Coronary artery (tissue), 2 donors: ENCODE data around the gene MAPKAPK2.

Experiments
- DNase-seq: peaks from one replicate; pipeline ENCODE4 v3.0.0-alpha.2; 2017; ENCODE audit warnings: low spot score
- H3K27ac ChIP-seq, 2 donors: fragments of 200-600 bp; sonication (generic); one replicate each; pipeline ENCODE4 v1.5.1; 2016 to 2019
- H3K4me3 ChIP-seq: fragments of 200-600 bp; sonication (generic); 2 replicates; pipeline ENCODE4 v1.5.1; 2016; ENCODE audit warnings: mild to moderate bottlenecking, moderate library complexity
- CTCF ChIP-seq: fragments of 200-600 bp; sonication (generic); IDR thresholded peaks from one replicate; pipeline ENCODE4 v1.5.1; 2019; ENCODE audit warnings: antibody characterized with exemption

The MAPKAPK2 gene

DNA sequence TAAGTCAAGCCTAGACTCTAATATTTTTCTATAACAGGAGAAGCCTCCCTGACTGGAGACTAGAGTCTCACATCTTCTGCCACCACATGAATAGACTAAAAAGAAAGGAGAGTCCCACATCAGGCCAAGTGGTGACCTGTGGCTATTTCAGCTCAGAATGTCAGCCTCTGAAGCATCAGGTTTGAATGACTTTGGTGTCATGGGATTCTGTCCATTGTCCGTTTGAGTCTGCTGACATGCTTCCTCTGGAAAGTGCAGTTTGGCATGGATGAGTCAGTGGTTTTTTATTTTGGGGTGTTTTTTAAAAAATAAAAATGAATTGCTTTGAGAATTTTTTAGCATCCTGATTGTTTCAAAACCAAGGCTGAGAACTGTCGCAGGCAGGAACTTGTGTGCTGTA, 29.9 kb upstream of the MAPKAPK2 start:
- H3K4me3 ChIP-seq = no peak overlapping the region
- H3K27ac ChIP-seq = peak overlapping the region; percentile 27 to 40
- DNase-seq = no peak
- TF ChIP-seq CTCF = no peak

- no peak overlapping the region for H3K4me3 ChIP-seq
- DNase-seq = no peak
- TF ChIP-seq CTCF = no peak
- H3K27ac ChIP-seq = peak overlapping the region; percentile 27 to 40
Measured at GRCh38 chr1:206655471-206655882, 29.2 kb upstream of the MAPKAPK2 start.

GRCh38 chr1:206656936-206657335, 27.8 kb upstream of the MAPKAPK2 start:
- no peak for DNase-seq
- no peak overlapping the region for H3K27ac ChIP-seq
- H3K4me3 ChIP-seq = no peak overlapping the region
- no peak for TF ChIP-seq CTCF

DNA sequence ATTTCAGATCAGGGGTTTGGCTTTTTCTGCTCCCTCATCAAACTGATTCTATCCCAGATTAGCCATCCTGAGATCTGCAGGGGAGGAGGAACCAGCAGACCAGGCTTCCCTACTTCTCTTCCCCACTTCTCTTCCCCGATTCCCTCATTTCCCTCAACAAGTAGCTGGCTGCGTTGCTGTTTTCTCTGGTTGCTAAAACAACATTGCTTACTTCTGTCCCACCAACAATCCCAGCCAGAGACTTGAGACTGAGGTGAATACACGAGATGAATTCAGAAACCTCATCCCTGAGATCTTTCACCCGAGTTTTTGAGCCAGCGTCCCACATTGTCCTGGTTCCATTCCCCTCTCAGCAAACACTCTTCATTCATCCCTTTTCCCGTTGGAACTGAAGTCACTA, 27.0 kb upstream of the MAPKAPK2 start:
- TF ChIP-seq CTCF = no peak
- Histone ChIP-seq H3K27ac (peak overlapping the region in 1 of 2 donors; percentile 93), H3K4me3 (peak overlapping the region; percentile 54)
- DNase-seq = no peak

DNA sequence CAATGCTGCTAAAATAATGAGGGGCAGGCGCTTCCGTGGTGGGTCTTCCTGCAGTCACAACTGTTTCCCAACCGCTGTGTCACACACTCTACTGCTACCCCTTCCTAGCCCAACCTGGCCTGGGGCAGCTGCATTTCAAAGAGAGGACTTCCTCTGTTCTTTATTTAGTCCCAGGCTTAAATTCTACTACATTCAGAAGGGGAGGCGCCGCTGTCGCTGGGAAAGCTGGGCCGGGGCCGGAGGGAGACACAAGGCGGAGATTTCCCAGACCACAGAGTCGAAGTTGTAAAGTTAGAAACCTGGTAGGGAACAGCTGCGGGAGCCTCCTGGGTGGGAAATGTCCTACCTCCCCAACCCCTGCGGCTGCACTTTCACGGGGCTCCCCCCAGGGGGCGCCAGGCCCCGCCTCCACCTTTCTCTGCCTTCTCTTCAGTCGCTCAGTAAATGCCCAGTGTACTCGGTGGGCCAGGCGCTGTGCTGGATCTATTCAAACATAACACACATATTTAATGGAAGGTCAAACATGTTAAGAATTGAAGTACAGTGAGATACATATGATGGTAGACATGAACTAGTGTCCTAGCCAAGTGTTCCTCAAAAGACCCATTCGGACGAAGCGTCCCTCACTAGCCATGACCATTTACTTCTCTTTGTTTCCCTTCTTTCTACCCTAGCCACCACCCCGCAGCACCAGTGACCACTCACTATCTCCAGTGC, 26.3 kb upstream of the MAPKAPK2 start:
- TF ChIP-seq CTCF = peak; percentile 58
- H3K4me3 ChIP-seq = peak overlapping the region; percentile 54
- DNase-seq = no peak

GRCh38 chr1:206658981-206659273, 25.8 kb upstream of the MAPKAPK2 start:
- no peak for DNase-seq
- H3K27ac ChIP-seq = peak overlapping the region; percentile 85 to 93
- TF ChIP-seq CTCF = no peak
- peak overlapping the region; percentile 54 for H3K4me3 ChIP-seq

More for the DNA sequence above, 26.3 kb upstream of the MAPKAPK2 start:
- peak overlapping the region; percentile 85 to 93 for H3K27ac ChIP-seq

GRCh38 chr1:206660136-206660535, 24.6 kb upstream of the MAPKAPK2 start:
- H3K27ac ChIP-seq = peak overlapping the region; percentile 85 to 93

More at GRCh38 chr1:206660136-206660535, 24.6 kb upstream of the MAPKAPK2 start:
- no peak for TF ChIP-seq CTCF
- no peak for DNase-seq
- no peak overlapping the region for H3K4me3 ChIP-seq
